Gastrocnemius medialis (tissue), 4 donors: ENCODE measurements around the gene SPINT2. TPM values are rescaled to one million over a fixed set of nuclear protein-coding genes. Genes with fewer than 3 reads are reported as not detected.
A peak's percentile ranks its signal among the peaks of the same experiment; 100 is the strongest.

Experiments
- ATAC-seq, 2 donors: fragments of 150-250 bp; one replicate each; pipeline ENCODE4 v1.9.1; 2016
- DNase-seq, 2 donors: peaks; one replicate each; pipeline ENCODE4 v3.0.0-alpha.2; 2019
- H3K27ac ChIP-seq, 4 donors: fragments of 200-600 bp; sonication (generic); 1 replicate in 1 of 4; 2 replicates in 3 of 4; pipeline ENCODE4 v1.5.1; 2016 to 2018; ENCODE audit warnings: mild to moderate bottlenecking in 2 of 4, moderate library complexity in 1 of 4
- H3K27me3 ChIP-seq, 3 donors: fragments of 200-600 bp; sonication (generic) in 2 of 3; 1 replicate in 1 of 3; 2 replicates in 2 of 3; pipeline versions ENCODE4 v1.5.1 to v1.6.0; 2016 to 2019; ENCODE audit warnings: mild to moderate bottlenecking in 1 of 3, moderate library complexity in 1 of 3
- H3K36me3 ChIP-seq, 2 donors: fragments of 200-600 bp; sonication (generic) in 1 of 2; one replicate each; pipeline ENCODE4 v1.5.1; 2017 to 2018
- H3K4me1 ChIP-seq, 2 donors: fragments of 200-600 bp; sonication (generic) in 1 of 2; one replicate each; pipeline ENCODE4 v1.5.1; 2016 to 2017; ENCODE audit warnings: mild to moderate bottlenecking in 2 of 2
- H3K4me3 ChIP-seq, 4 donors: fragments of 200-600 bp; sonication (generic) in 3 of 4; 1 replicate in 1 of 4; 2 replicates in 3 of 4; pipeline ENCODE4 v1.5.1; 2016 to 2019; ENCODE audit warnings: mild to moderate bottlenecking in 2 of 4
- H3K9me3 ChIP-seq, 3 donors: fragments of 200-600 bp; sonication (generic) in 2 of 3; 1 replicate in 1 of 3; 2 replicates in 2 of 3; pipeline ENCODE4 v1.5.1; 2016 to 2019
- CTCF ChIP-seq, 5 experiments: fragments of 450-650 bp in 3 of 5; fragments of 200-600 bp in 2 of 5; sonication (generic) in 2 of 5; IDR thresholded peaks in 4 of 5; conservative IDR thresholded peaks in 1 of 5; 1 replicate in 4 of 5; 2 replicates in 1 of 5; pipeline ENCODE4 v1.5.1; 2016 to 2019; ENCODE audit warnings: antibody characterized with exemption in 5 of 5, mild to moderate bottlenecking in 3 of 5, moderate library complexity in 3 of 5
- POLR2A ChIP-seq, 2 donors: fragments of 450-650 bp; IDR thresholded peaks; one replicate each; pipeline ENCODE4 v1.6.1; 2017; ENCODE audit warnings: antibody characterized with exemption in 2 of 2, mild to moderate bottlenecking in 2 of 2, moderate library complexity in 2 of 2
- in situ Hi-C, 4 donors: fragments of 200-750 bp; cut with MboI; loops; one replicate each; pipeline versions ENCODE4 v1.15.0 to v1.8.0; 2017; ENCODE audit warnings: low sequenced_read_pairs in 4 of 4
- intact Hi-C: fragments of 100-400 bp; cut with DNase I; formaldehyde crosslinking; loops from one replicate; pipeline ENCODE4 v1.15.1; 2023; ENCODE audit warnings: low total_unique reads
- total RNA-seq, 4 donors: library from RNA; depleted of rRNA; stranded (reverse); fragments of >200 nt; gene quantifications; one replicate each; pipeline versions ENCODE4 v1.1.0 to v1.2.3, GENCODE V29; 2016

SPINT2 gene
- total RNA-seq, 4 donors from 2014 or later, result 0.26 to 4.0 (median 1.6) TPM

DNA sequence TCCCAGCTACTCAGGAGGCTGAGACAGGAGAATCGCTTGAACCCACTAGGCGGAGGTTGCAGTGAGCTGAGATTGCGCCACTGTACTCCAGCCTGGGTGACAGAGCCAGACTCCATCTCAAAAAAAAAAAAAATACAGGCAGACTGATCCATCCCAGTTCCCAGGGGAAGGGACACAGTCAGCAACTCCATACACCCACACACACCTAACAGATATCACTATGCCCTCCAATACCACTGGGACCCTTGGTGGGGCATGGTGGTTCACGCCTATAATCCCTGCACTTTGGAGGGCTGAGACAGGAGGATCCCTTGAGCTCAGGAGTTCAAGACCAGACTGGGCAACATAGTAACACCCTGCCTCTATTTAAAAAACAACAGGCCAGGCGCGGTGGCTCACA, 43.0 kb upstream of the SPINT2 start:
- Histone ChIP-seq H3K9me3 (no peaks in the 10 kb centered on the region), H3K4me3 (no peak overlapping the region), H3K36me3 (no peaks in the 10 kb centered on the region), H3K27me3 (peaks cover 29 to 54% (median 39%) of the 10 kb centered on the region in 3 donors), H3K4me1 (peaks cover 0 to 7% of the 10 kb centered on the region in 2 donors), H3K27ac (no peak overlapping the region)
- in situ Hi-C loops (no loop called here), intact Hi-C loops (no loop called here)
- TF ChIP-seq CTCF (IDR thresholded peaks at IDR 0.05 in 4 of 5, conservative IDR thresholded peaks at IDR 0.05 in 1 of 5), result no peak
- ATAC-seq, result no peak
- DNase-seq, result no peak

DNA sequence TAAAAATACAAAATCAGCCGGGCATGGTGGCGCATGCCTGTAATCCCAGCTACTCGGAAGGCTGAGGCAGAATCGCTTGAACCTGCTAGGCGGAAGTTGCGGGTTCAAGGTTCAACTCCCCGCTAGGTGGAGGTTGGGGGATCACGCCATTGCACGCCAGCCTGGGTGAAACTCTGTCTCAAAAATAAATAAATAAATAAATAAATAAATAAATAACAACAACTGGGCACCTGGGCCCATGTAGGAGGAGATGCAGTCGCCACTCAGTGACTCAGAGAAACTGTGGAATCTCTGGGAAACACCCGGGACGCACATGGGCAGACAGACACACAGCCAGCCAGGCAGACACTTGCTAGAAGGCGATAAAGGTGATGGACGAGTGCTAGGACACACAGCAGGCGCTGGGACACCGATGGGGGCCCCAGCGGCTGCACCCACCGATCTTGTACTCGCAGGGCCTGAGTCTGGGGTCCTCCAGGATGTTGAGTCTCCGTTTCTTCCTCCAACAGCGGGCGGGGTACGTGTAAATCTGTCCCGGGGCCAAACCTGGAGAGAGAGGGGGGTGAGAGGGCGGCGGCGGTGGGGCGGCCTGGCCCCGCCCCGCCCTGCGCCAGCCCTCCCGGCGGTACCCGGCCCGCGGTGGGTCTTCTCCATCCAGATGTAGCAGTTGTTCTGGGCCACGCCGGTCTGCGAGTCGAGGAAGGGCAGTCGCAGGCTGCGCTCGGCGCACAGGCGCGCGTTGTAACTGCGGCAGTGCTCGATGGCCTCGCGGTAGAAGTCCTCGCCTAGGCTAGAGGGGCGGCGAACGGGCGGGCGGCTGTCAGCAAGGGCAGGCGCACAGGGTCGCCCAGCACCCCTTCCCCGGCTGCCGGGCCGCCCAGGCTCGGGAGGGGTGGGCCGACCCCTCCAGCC, 42.2 kb upstream of the SPINT2 start:
- Histone ChIP-seq H3K4me1 (peaks cover 0 to 7% of the 10 kb centered on the region in 2 donors), H3K9me3 (no peaks in the 10 kb centered on the region), H3K4me3 (no peak overlapping the region), H3K27ac (no peak overlapping the region), H3K36me3 (no peaks in the 10 kb centered on the region), H3K27me3 (peaks cover 36 to 58% (median 44%) of the 10 kb centered on the region in 3 donors)
- ATAC-seq (no peak), DNase-seq (no peak)
- in situ Hi-C loops, result no loop called here
- intact Hi-C loops, result no loop called here
- TF ChIP-seq POLR2A (IDR thresholded peaks at IDR 0.05), result no peak
- TF ChIP-seq CTCF (IDR thresholded peaks at IDR 0.05 in 4 of 5, conservative IDR thresholded peaks at IDR 0.05 in 1 of 5), result no peak

- in situ Hi-C loops (no loop called here), intact Hi-C loops (no loop called here)
- H3K27me3 ChIP-seq, result peaks cover 46 to 68% (median 47%) of the 10 kb centered on the region in 3 donors
- no peaks in the 10 kb centered on the region for H3K9me3 ChIP-seq
- H3K27ac ChIP-seq, result no peak overlapping the region
- no peaks in the 10 kb centered on the region for H3K36me3 ChIP-seq
- DNase-seq, result no peak
- ATAC-seq, result no peak
- peaks cover 0 to 9% of the 10 kb centered on the region in 2 donors for H3K4me1 ChIP-seq
- no peak overlapping the region for H3K4me3 ChIP-seq
- TF ChIP-seq POLR2A (IDR thresholded peaks at IDR 0.05), result no peak
Observed at GRCh38 chr19:38223119-38223523, 41.3 kb upstream of the SPINT2 start.

GRCh38 chr19:38223617-38224013, 40.8 kb upstream of the SPINT2 start:
- TF ChIP-seq CTCF (IDR thresholded peaks at IDR 0.05 in 4 of 5, conservative IDR thresholded peaks at IDR 0.05 in 1 of 5) (no peak), POLR2A (IDR thresholded peaks at IDR 0.05) (no peak)
- H3K4me3 ChIP-seq, result peak overlapping the region; percentile 34 to 51 (median 45)
- in situ Hi-C loops (no loop called here), intact Hi-C loops (loop anchor here (1.0 kb wide), 1 partner anchor 13 kb away; no protein-coding TSS in a partner anchor)
- no peaks in the 10 kb centered on the region for H3K9me3 ChIP-seq
- H3K27me3 ChIP-seq, result peaks cover 49 to 73% (median 50%) of the 10 kb centered on the region in 3 donors
- peaks cover 0 to 14% of the 10 kb centered on the region in 2 donors for H3K4me1 ChIP-seq
- no peak overlapping the region for H3K27ac ChIP-seq
- ATAC-seq, result no peak
- no peak for DNase-seq
- H3K36me3 ChIP-seq, result no peaks in the 10 kb centered on the region
